H9 (cell line): ENCODE data around the gene ZNF3. TPM values are rescaled to one million over a fixed set of nuclear protein-coding genes. Genes with fewer than 3 reads are reported as not detected.
A peak's percentile ranks its signal among the peaks of the same experiment; 100 is the strongest.

ENCODE experiments used
- DNase-seq: peaks from one replicate; pipeline ENCODE4 v3.0.0-alpha.2; 2017
- H2AFZ ChIP-seq: one replicate; pipeline ENCODE4 v1.6.1; 2013; ENCODE audit warnings: mild to moderate bottlenecking, low read length, control low read depth, moderate library complexity
- H2AK5ac ChIP-seq: 2 replicates; pipeline ENCODE4 v1.6.1; 2013; ENCODE audit warnings: low read length, control low read depth, mixed read lengths; ENCODE audit not compliant: insufficient read length
- H2BK120ac ChIP-seq: one replicate; pipeline ENCODE4 v1.6.1; 2013; ENCODE audit warnings: low read depth, mild to moderate bottlenecking, low read length, control low read depth, inconsistent platforms; ENCODE audit not compliant: poor library complexity, severe bottlenecking
- H2BK12ac ChIP-seq: 2 replicates; pipeline ENCODE4 v1.6.1; 2013; ENCODE audit warnings: low read length, control low read depth, mixed read lengths, low read depth; ENCODE audit not compliant: insufficient read length
- H2BK15ac ChIP-seq: 2 replicates; pipeline ENCODE4 v1.6.1; 2013; ENCODE audit warnings: low read depth, low read length, control low read depth
- H2BK20ac ChIP-seq: one replicate; pipeline ENCODE4 v1.6.1; 2013; ENCODE audit warnings: low read depth, mild to moderate bottlenecking, low read length, control low read depth, inconsistent platforms; ENCODE audit not compliant: poor library complexity, severe bottlenecking
- H2BK5ac ChIP-seq: 2 replicates; pipeline ENCODE4 v1.6.1; 2013; ENCODE audit warnings: low read length, control low read depth, mixed read lengths; ENCODE audit not compliant: insufficient read length
- H3K14ac ChIP-seq: 2 replicates; pipeline ENCODE4 v1.6.1; 2013; ENCODE audit warnings: low read length, control low read depth; ENCODE audit not compliant: insufficient read depth
- H3K18ac ChIP-seq: 2 replicates; pipeline ENCODE4 v1.6.1; 2013; ENCODE audit warnings: low read depth, mild to moderate bottlenecking, mixed read lengths, low read length, control low read depth; ENCODE audit not compliant: insufficient read length
- H3K23ac ChIP-seq: 2 replicates; pipeline ENCODE4 v1.6.1; 2013; ENCODE audit warnings: low read length, control low read depth, mixed read lengths, low read depth; ENCODE audit not compliant: insufficient read length
- H3K23me2 ChIP-seq: 2 replicates; pipeline ENCODE4 v1.6.1; 2013; ENCODE audit warnings: low read depth, mild to moderate bottlenecking, mixed read lengths, low read length, control low read depth; ENCODE audit not compliant: insufficient read length, poor library complexity, severe bottlenecking
- H3K27ac ChIP-seq: 2 replicates; pipeline ENCODE4 v1.5.1; 2013; ENCODE audit warnings: low read length, control low read depth, mixed read lengths, low read depth; ENCODE audit not compliant: insufficient read length
- H3K27me3 ChIP-seq: 2 replicates; pipeline ENCODE4 v1.6.1; 2013; ENCODE audit warnings: low read length, control low read depth, inconsistent platforms; ENCODE audit not compliant: insufficient read depth
- H3K4ac ChIP-seq: 2 replicates; pipeline ENCODE4 v1.6.1; 2013; ENCODE audit warnings: low read depth, mild to moderate bottlenecking, control low read depth, inconsistent platforms, low read length, moderate library complexity
- H3K4me1 ChIP-seq: 2 replicates; pipeline ENCODE4 v1.6.1; 2013; ENCODE audit warnings: low read length, control low read depth, inconsistent platforms; ENCODE audit not compliant: insufficient read depth
- H3K4me2 ChIP-seq: 2 replicates; pipeline ENCODE4 v1.6.1; 2013; ENCODE audit warnings: low read length, control low read depth, mixed read lengths; ENCODE audit not compliant: insufficient read length, insufficient read depth
- H3K56ac ChIP-seq: 2 replicates; pipeline ENCODE4 v1.6.1; 2013; ENCODE audit warnings: low read depth, mild to moderate bottlenecking, mixed read lengths, low read length, control low read depth; ENCODE audit not compliant: insufficient read length
- H3K79me1 ChIP-seq: 2 replicates; pipeline ENCODE4 v1.6.1; 2013; ENCODE audit warnings: low read depth, mild to moderate bottlenecking, moderate library complexity, low read length, control low read depth, inconsistent platforms; ENCODE audit not compliant: insufficient read depth, poor library complexity, severe bottlenecking
- H3K79me2 ChIP-seq: 2 replicates; pipeline ENCODE4 v1.6.1; 2013; ENCODE audit warnings: low read length, control low read depth, inconsistent platforms; ENCODE audit not compliant: insufficient read depth
- H3K9ac ChIP-seq: 2 replicates; pipeline ENCODE4 v1.6.1; 2013; ENCODE audit warnings: low read length, control low read depth, mixed read lengths; ENCODE audit not compliant: insufficient read length; ENCODE audit errors: extremely low read depth
- H3K9me3 ChIP-seq: one replicate; pipeline ENCODE4 v1.6.1; 2013; ENCODE audit warnings: low read depth, low read length, inconsistent platforms; ENCODE audit not compliant: control insufficient read depth
- H3T11ph ChIP-seq: one replicate; pipeline ENCODE4 v1.6.1; 2013; ENCODE audit warnings: mild to moderate bottlenecking, low read length, control low read depth, inconsistent platforms
- H4K20me1 ChIP-seq: one replicate; pipeline ENCODE4 v1.6.1; 2013; ENCODE audit not compliant: control insufficient read depth, insufficient read length, insufficient read depth
- H4K5ac ChIP-seq: 2 replicates; pipeline ENCODE4 v1.6.1; 2013; ENCODE audit warnings: low read depth, mild to moderate bottlenecking, mixed read lengths, low read length, control low read depth; ENCODE audit not compliant: insufficient read length
- H4K8ac ChIP-seq: replicated peaks from 2 replicates; pipeline ENCODE4 v1.6.1; 2013; ENCODE audit warnings: low read length, control low read depth, mixed read lengths, low read depth; ENCODE audit not compliant: insufficient read length
- H4K91ac ChIP-seq: 2 replicates; pipeline ENCODE4 v1.6.1; 2013; ENCODE audit warnings: low read depth, mild to moderate bottlenecking, moderate library complexity, mixed read lengths, low read length, control low read depth; ENCODE audit not compliant: insufficient read length
- H3K27ac Mint-ChIP-seq, 3 experiments: 2 replicates in 2 of 3; 3 replicates in 1 of 3; pipeline ENCODE4 v1.8.0; 2020 to 2021; ENCODE audit warnings: mixed read lengths in 3 of 3, mild to moderate bottlenecking in 1 of 3, moderate library complexity in 1 of 3
- H3K27me3 Mint-ChIP-seq: 2 replicates; pipeline ENCODE4 v1.8.0; 2021; ENCODE audit warnings: low read depth, mild to moderate bottlenecking, moderate library complexity, mixed read lengths
- H3K36me3 Mint-ChIP-seq, 3 experiments: 2 replicates in 2 of 3; 3 replicates in 1 of 3; pipeline ENCODE4 v1.8.0; 2020 to 2021; ENCODE audit warnings: low read depth in 3 of 3, mixed read lengths in 3 of 3; ENCODE audit not compliant: insufficient read depth in 1 of 3
- H3K4me1 Mint-ChIP-seq, 2 experiments: 2 replicates each; pipeline ENCODE4 v1.8.0; 2020; ENCODE audit warnings: mixed read lengths in 2 of 2
- H3K4me3 Mint-ChIP-seq, 2 experiments: 2 replicates in 1 of 2; 3 replicates in 1 of 2; pipeline ENCODE4 v1.8.0; 2020 to 2021; ENCODE audit warnings: mild to moderate bottlenecking in 2 of 2, mixed read lengths in 2 of 2, moderate library complexity in 1 of 2
- H3K9me3 Mint-ChIP-seq, 2 experiments: 2 replicates in 1 of 2; 3 replicates in 1 of 2; pipeline ENCODE4 v1.8.0; 2020; ENCODE audit warnings: mild to moderate bottlenecking in 2 of 2, mixed read lengths in 2 of 2, moderate library complexity in 1 of 2
- WGBS: extraction: QIAGEN DNeasy Blood & Tissue Kit; methylation state at CpG from one replicate; pipeline ENCODE4 v1.1.7; 2013; ENCODE audit warnings: missing lambda C conversion rate, low lambda C conversion rate, mixed read lengths; ENCODE audit not compliant: insufficient read length; ENCODE audit errors: extremely low coverage; 5-methylcytosine and 5-hydroxymethylcytosine counted together
- total RNA-seq: library from RNA; stranded (reverse); gene quantifications from 2 replicates; pipeline ENCODE4 v1.2.1, GENCODE V29; 2021
- TF ChIP-seq, protein P1 (sequence below): fragments of 200-600 bp; sonication (generic); conservative IDR thresholded peaks from 3 replicates; pipeline ENCODE4 v1.8.0; 2021; ENCODE audit warnings: antibody characterized with exemption, mild to moderate bottlenecking

Gene ZNF3
- total RNA-seq, 1 experiment from 2014 or later, result 60.4 TPM

GRCh38 chr7:100089458-100090196, 8.1 kb upstream of the ZNF3 start:
- Histone ChIP-seq H3K79me1 (no peaks in the 10 kb centered on the region), H3K23me2 (peaks cover 4% of the 10 kb centered on the region), H2BK15ac (no peak overlapping the region), H3K27ac (no peak overlapping the region), H3K4me2 (peak overlapping the region; percentile 90), H2BK5ac (no peak overlapping the region), H3T11ph (no peak overlapping the region), H2AFZ (no peak overlapping the region), H2BK12ac (no peak overlapping the region), H3K14ac (no peak overlapping the region), H2BK20ac (no peak overlapping the region), H3K4ac (no peak overlapping the region), H3K9me3 (no peaks in the 10 kb centered on the region), H3K23ac (no peak overlapping the region), H3K56ac (no peak overlapping the region), H4K20me1 (no peaks in the 10 kb centered on the region), H3K9ac (peak overlapping the region; percentile 93), H3K18ac (no peak overlapping the region), H4K91ac (no peak overlapping the region), H4K5ac (no peak overlapping the region), H4K8ac (peak overlapping the region; percentile 19), H3K79me2 (no peaks in the 10 kb centered on the region), H3K27me3 (no peaks in the 10 kb centered on the region), H2BK120ac (no peak overlapping the region), H3K4me1 (no peaks in the 10 kb centered on the region), H2AK5ac (no peak overlapping the region)
- DNase-seq, result no peak
- Mint-ChIP-seq H3K27ac (peak overlapping the region; percentile 91 to 98 (median 97)), H3K4me1 (peaks cover 9% of the 10 kb centered on the region in 2 experiments), H3K36me3 (peaks cover 45 to 50% (median 49%) of the 10 kb centered on the region in 3 experiments), H3K4me3 (peak overlapping the region; percentile 96 to 97), H3K27me3 (peaks cover 5% of the 10 kb centered on the region), H3K9me3 (no peaks in the 10 kb centered on the region; a peak in 1 of 5 replicates)
- TF ChIP-seq, protein P1, sequence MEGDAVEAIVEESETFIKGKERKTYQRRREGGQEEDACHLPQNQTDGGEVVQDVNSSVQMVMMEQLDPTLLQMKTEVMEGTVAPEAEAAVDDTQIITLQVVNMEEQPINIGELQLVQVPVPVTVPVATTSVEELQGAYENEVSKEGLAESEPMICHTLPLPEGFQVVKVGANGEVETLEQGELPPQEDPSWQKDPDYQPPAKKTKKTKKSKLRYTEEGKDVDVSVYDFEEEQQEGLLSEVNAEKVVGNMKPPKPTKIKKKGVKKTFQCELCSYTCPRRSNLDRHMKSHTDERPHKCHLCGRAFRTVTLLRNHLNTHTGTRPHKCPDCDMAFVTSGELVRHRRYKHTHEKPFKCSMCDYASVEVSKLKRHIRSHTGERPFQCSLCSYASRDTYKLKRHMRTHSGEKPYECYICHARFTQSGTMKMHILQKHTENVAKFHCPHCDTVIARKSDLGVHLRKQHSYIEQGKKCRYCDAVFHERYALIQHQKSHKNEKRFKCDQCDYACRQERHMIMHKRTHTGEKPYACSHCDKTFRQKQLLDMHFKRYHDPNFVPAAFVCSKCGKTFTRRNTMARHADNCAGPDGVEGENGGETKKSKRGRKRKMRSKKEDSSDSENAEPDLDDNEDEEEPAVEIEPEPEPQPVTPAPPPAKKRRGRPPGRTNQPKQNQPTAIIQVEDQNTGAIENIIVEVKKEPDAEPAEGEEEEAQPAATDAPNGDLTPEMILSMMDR, result no peak
- WGBS, result no CpG with 5 or more reads among the region's 7 CpGs
